Effector CD4-positive, alpha-beta T cell (primary cell): ENCODE data around the gene SLC1A7.

Experiments used
- DNase-seq: peaks from one replicate; pipeline ENCODE4 v3.0.0-alpha.2; 2020

The SLC1A7 gene

GRCh38 chr1:53158900-53159299 lies 16.5 kb upstream of the SLC1A7 start:
- DNase-seq: no peak

DNA sequence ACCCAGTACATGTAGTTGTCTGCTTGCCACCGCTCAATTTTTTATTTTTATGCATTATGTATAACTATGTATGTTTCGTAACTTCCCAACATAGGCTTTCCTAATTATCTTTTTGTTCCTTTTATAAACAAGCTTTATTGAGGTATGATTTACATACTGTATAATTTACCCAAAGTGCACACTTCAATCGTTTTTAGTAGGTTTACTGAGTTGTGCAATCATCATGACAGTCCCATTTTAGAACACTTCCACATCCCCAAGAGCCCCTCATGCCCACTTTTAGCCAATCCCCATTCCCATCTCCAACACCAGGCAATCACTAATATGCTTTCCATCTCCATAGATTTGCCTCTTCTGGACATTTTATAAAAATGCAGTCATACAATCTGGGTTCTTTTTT lies 14.3 kb upstream of the SLC1A7 start:
- DNase-seq: no peak

DNA sequence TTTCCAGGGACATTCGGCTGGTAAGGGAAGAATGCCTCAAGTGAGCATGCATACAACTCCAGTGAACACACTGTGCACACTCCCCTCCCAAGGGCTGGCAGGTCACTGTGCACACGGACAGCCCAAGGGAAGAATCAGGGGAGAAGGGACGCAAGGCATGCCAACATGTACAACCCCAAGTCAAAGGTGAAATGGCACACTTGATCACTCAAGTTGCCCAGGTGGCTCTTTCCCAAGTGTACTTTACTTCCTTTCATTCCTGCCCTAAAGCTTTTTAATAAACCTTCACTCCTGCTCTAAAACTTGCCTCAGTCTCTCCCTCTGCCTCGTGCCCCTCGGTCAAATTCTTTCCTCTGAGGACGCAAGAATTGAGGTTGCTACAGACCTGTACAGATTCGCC lies 13.5 kb upstream of the SLC1A7 start:
- DNase-seq: no peak

DNA sequence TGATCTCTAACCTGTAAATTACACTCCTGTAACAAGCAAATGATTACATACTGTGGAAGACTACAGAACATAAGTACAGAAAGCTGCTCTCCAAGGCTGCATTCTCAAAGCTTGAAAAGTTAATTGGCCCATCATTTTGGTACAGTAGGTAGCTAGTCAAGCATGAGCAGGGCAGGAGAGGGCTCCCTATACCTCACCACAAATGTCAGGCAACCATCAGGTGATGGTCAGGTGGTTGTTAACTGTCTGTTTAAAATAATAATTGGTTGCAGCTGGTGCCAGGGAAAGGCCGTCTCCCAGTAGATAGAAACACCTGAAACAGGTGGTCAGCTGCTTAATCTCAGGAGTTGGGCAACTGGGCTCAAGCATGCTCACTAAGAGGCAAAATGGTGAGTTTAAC lies 13.1 kb upstream of the SLC1A7 start:
- DNase-seq: no peak

DNA sequence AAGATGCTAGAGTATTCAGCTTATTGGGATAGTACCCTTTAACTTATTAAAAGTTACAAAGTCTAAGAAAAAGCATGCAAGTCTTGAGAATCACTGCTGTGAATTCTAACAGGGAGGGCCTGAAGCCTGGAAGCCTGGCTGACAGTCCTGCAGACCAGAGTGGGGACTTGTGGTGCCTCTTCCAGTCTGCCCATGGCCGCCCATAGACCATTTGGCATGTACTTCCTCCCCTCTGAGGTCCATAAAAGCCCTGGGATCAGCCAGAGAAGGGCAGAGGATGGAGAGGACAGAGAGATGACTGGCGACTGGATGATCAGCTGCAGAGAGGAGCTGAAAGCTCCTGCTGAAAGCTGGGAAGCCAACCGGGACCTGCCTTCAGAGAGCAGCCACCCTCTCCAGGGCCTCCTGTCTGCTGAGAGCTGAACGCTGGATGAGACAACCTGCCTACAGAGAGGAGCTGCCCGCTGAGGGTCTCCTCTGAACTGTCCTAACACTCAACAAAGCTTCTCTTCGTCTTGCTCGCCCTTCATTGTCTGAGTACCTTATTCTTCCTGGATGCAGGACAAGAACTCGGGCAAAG lies 12.5 kb upstream of the SLC1A7 start:
- no peak for DNase-seq

DNA sequence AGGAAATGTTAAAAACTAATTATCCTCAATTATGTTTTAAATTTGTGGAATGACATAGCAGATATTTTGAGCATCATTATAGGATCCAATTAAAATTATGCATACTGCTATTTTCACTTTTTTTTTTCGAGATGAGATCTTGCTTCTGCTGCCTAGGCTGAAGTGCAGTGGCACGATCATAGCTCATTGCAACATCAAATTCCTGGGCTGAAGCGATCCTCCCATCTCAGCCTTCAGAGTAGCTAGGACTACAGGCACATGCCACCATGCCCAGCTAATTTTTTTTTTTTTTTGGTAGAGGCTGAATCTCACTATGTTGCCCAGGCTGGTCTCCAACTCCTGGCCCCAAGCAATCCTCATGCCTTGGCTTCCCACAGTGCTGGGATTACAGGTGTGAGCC lies 11.3 kb upstream of the SLC1A7 start:
- DNase-seq: no peak

- no peak for DNase-seq
Measured at GRCh38 chr1:53148123-53148522, 5.7 kb upstream of the SLC1A7 start.

DNA sequence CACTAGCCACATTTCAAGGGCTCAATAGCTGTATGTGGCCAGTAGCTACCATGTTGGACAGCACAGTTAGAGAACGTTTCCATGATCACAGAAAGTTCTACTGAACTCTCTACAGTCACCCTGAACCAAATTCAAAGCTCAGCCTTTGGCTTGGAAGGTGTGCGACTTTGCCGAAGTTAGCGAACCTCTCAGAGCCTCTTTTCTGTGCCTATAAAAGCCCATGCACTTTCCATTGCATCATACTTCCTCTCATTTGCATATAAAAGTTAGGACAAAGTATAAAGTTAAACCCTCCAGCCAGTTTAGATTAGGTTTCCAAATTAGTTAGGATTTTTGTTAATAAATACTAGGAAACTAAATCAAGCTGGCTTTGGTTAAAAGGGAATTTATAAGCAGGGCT lies 4.7 kb upstream of the SLC1A7 start:
- no peak for DNase-seq

- no peak for DNase-seq
Measured at GRCh38 chr1:53145942-53146708, 3.7 kb upstream of the SLC1A7 start.

- DNase-seq: no peak
Measured at GRCh38 chr1:53145619-53145941, 3.1 kb upstream of the SLC1A7 start.

- DNase-seq: no peak
Measured at GRCh38 chr1:53145051-53145600, 2.7 kb upstream of the SLC1A7 start.

DNA sequence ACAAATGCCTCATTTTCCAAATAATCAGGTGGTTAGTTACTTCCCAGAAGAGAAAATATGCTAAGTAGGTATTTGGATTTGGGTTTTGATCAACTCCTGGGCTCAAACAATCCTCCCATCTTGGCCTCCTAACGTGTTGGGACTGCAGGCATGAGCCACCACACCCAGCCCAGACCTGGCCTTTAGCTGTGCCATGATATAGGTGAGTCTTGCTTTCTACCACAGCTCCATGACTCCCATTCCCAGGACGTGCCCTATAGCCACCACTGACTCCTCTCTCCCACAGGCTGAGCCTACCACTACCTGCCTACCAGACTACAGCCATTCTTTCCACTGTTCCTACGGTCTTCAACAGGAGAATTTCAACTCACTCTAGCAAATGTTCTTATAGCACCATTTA lies 1.8 kb upstream of the SLC1A7 start:
- DNase-seq: no peak

GRCh38 chr1:53143527-53143926 lies 1.1 kb upstream of the SLC1A7 start:
- no peak for DNase-seq

GRCh38 chr1:53141487-53142055 lies 867 bp downstream of the SLC1A7 start:
- no peak for DNase-seq

GRCh38 chr1:53140451-53140850 lies 2.0 kb downstream of the SLC1A7 start:
- no peak for DNase-seq

GRCh38 chr1:53139951-53140361 lies 2.5 kb downstream of the SLC1A7 start:
- no peak for DNase-seq

GRCh38 chr1:53138991-53139884 lies 3.2 kb downstream of the SLC1A7 start:
- no peak for DNase-seq

- DNase-seq: no peak
Measured at GRCh38 chr1:53137729-53138128, 4.7 kb downstream of the SLC1A7 start.

DNA sequence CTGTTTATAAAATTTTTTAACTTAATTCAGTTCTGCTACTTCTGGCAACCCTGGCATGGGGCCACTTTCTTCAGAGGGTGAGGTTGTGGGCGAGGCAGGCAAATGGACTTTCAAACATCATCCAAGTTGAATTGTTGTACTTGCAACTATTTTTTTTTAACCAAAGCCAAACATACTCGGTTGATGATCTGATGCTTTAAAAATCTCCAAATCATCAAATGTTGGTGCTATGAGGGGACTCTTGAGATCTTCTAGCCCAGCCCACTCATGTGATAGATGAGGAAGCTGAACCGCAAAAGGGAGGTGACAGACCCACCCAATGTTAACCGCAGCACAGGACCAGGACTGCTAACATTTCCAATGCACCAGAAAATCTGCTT lies 6.7 kb downstream of the SLC1A7 start:
- no peak for DNase-seq

DNA sequence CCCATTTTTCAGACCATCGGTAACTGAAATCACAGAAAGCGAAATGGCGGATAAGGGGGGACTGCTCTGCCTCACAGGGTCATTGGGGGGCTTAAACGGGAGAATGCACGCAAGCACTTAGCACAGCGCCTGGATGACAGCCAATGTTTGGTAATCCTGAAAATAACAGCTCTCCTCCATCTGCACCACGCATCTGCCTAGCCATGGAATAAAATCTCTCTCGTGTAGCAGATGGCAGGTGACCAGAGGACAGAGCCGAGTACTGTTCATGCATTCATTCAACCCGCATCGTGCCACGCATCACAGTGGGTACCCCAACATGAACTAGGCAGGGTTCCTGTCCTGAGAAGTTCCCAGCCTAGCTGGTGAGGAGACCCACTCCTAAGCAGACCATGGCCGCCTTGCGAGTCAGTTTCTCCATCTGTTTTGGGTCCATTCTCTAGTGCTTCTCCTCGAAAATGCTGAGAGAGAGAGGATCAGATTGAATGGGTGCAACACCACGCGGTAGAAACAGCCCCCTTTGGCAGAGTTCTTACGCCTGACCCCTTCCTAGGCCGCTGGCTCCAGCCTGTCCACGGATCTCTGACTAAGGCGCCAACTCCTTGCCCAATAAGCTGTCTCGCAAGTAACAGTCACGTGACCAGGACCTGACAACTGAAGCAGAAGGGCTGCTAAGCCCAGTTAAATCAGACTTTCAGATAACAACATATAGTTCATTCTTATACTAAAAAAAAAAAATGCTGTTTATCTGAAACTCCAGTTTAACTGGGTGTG lies 7.3 kb downstream of the SLC1A7 start:
- DNase-seq: no peak

GRCh38 chr1:53134042-53134485 lies 8.4 kb downstream of the SLC1A7 start:
- DNase-seq: no peak

GRCh38 chr1:53133261-53134041 lies 9.0 kb downstream of the SLC1A7 start:
- DNase-seq: no peak
